ENCODE measurements around the gene ZNF646. TPM values are rescaled to one million over a fixed set of nuclear protein-coding genes. Genes with fewer than 3 reads are reported as not detected.
A peak's percentile ranks its signal among the peaks of the same experiment; 100 is the strongest.

ZNF646 gene
- total RNA-seq, 1 donor from 2014 or later = 17.2 TPM

DNA sequence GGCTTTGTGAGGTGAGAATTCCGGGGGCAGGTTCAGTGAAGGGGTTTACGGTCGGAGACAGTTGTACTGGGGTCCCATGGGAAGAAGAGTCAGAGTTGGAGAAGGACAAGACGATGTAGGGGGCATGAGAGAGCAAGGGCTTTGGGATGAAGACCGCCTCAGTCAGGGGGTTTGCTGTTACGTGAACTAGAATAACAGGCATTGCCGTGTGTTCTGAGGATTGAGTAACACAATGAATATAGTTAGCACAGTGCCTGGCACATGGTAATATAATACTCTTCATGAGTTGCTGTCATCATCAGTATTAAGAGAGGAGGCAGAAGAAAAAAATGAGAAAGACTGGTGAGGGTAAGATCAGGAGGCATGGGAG lies 577 bp downstream of the ZNF646 start:
- Mint-ChIP-seq H3K9me3 (ENCODE audit: unreplicated experiment) (no peaks in the 10 kb centered on the region), H3K27me3 (ENCODE audit: low read depth, unreplicated experiment) (no peaks in the 10 kb centered on the region), H3K4me3 (ENCODE audit: unreplicated experiment) (peak overlapping the region; percentile 94), H3K36me3 (ENCODE audit: low read depth, unreplicated experiment) (peaks cover 12% of the 10 kb centered on the region), H3K4me1 (ENCODE audit: low read depth, unreplicated experiment) (peaks cover 8% of the 10 kb centered on the region), H3K27ac (ENCODE audit: unreplicated experiment) (peak overlapping the region; percentile 60)
- peaks cover 92% of the 10 kb centered on the region for H3K79me2 ChIP-seq (ENCODE audit: insufficient read depth, low read length)
- no peaks in the 10 kb centered on the region for H3K27me3 ChIP-seq (ENCODE audit: insufficient read depth, low read length)
- FAIRE-seq (no peak), DNase-seq (ENCODE audit: low read depth) (no peak)
- H3K4me2 ChIP-seq (ENCODE audit: low read length) = peak overlapping the region; percentile 99
- TF ChIP-seq, protein P1, sequence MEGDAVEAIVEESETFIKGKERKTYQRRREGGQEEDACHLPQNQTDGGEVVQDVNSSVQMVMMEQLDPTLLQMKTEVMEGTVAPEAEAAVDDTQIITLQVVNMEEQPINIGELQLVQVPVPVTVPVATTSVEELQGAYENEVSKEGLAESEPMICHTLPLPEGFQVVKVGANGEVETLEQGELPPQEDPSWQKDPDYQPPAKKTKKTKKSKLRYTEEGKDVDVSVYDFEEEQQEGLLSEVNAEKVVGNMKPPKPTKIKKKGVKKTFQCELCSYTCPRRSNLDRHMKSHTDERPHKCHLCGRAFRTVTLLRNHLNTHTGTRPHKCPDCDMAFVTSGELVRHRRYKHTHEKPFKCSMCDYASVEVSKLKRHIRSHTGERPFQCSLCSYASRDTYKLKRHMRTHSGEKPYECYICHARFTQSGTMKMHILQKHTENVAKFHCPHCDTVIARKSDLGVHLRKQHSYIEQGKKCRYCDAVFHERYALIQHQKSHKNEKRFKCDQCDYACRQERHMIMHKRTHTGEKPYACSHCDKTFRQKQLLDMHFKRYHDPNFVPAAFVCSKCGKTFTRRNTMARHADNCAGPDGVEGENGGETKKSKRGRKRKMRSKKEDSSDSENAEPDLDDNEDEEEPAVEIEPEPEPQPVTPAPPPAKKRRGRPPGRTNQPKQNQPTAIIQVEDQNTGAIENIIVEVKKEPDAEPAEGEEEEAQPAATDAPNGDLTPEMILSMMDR (IDR thresholded peaks at IDR 0.05; ENCODE audit: insufficient read depth, low read depth, low read length) = no peak
- TF ChIP-seq EZH2 (IDR thresholded peaks at IDR 0.05; ENCODE audit: insufficient read depth, low read length) = no peak
- H3K9me3 ChIP-seq (ENCODE audit: insufficient read depth, low read depth, low read length) = no peaks in the 10 kb centered on the region
- peak overlapping the region; percentile 74 for H2AFZ ChIP-seq (ENCODE audit: low read depth, low read length)
- H3K27ac ChIP-seq (ENCODE audit: low read depth, low read length) = peak overlapping the region; percentile 92
- peaks cover 15% of the 10 kb centered on the region for H3K4me1 ChIP-seq (ENCODE audit: insufficient read depth, low read length)
- H4K20me1 ChIP-seq (ENCODE audit: insufficient read depth, low read length) = peaks cover 40% of the 10 kb centered on the region
- H3K4me3 ChIP-seq (ENCODE audit: insufficient read depth, low read depth, low read length) = peak overlapping the region; percentile 99
- H3K36me3 ChIP-seq (ENCODE audit: insufficient read depth, low read length) = no peaks in the 10 kb centered on the region
- peak overlapping the region; percentile 95 for H3K9ac ChIP-seq (ENCODE audit: low read length)

DNA sequence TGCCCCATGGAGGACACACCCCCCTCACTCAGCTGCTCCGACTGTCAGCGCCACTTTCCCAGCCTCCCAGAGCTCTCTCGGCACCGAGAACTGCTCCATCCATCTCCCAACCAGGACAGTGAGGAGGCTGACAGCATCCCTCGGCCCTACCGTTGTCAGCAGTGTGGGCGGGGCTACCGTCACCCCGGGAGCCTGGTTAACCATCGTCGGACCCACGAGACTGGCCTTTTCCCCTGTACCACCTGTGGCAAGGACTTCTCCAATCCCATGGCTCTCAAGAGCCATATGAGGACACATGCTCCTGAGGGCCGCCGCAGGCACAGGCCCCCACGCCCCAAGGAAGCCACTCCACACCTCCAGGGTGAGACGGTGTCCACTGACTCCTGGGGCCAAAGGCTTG lies 2.1 kb downstream of the ZNF646 start:
- H3K9me3 Mint-ChIP-seq (ENCODE audit: unreplicated experiment) = no peaks in the 10 kb centered on the region
- no peak overlapping the region for H3K27ac Mint-ChIP-seq (ENCODE audit: unreplicated experiment)
- H3K36me3 ChIP-seq (ENCODE audit: insufficient read depth, low read length) = no peaks in the 10 kb centered on the region
- no peaks in the 10 kb centered on the region for H3K9me3 ChIP-seq (ENCODE audit: insufficient read depth, low read depth, low read length)
- no peaks in the 10 kb centered on the region for H3K27me3 Mint-ChIP-seq (ENCODE audit: low read depth, unreplicated experiment)
- peaks cover 15% of the 10 kb centered on the region for H3K4me1 ChIP-seq (ENCODE audit: insufficient read depth, low read length)
- peaks cover 15% of the 10 kb centered on the region for H3K36me3 Mint-ChIP-seq (ENCODE audit: low read depth, unreplicated experiment)
- no peak for DNase-seq (ENCODE audit: low read depth)
- H3K4me3 Mint-ChIP-seq (ENCODE audit: unreplicated experiment) = peak overlapping the region; percentile 94
- TF ChIP-seq, protein P1 (IDR thresholded peaks at IDR 0.05; ENCODE audit: insufficient read depth, low read depth, low read length) = no peak
- TF ChIP-seq EZH2 (IDR thresholded peaks at IDR 0.05; ENCODE audit: insufficient read depth, low read length) = no peak
- no peaks in the 10 kb centered on the region for H3K27me3 ChIP-seq (ENCODE audit: insufficient read depth, low read length)
- H3K9ac ChIP-seq (ENCODE audit: low read length) = no peak overlapping the region
- no peak overlapping the region for H3K27ac ChIP-seq (ENCODE audit: low read depth, low read length)
- H3K79me2 ChIP-seq (ENCODE audit: insufficient read depth, low read length) = peaks cover 95% of the 10 kb centered on the region
- no peak for FAIRE-seq
- H4K20me1 ChIP-seq (ENCODE audit: insufficient read depth, low read length) = peaks cover 50% of the 10 kb centered on the region
- no peak overlapping the region for H3K4me3 ChIP-seq (ENCODE audit: insufficient read depth, low read depth, low read length)
- H3K4me1 Mint-ChIP-seq (ENCODE audit: low read depth, unreplicated experiment) = peaks cover 8% of the 10 kb centered on the region
- no peak overlapping the region for H3K4me2 ChIP-seq (ENCODE audit: low read length)
- H2AFZ ChIP-seq (ENCODE audit: low read depth, low read length) = no peak overlapping the region

DNA sequence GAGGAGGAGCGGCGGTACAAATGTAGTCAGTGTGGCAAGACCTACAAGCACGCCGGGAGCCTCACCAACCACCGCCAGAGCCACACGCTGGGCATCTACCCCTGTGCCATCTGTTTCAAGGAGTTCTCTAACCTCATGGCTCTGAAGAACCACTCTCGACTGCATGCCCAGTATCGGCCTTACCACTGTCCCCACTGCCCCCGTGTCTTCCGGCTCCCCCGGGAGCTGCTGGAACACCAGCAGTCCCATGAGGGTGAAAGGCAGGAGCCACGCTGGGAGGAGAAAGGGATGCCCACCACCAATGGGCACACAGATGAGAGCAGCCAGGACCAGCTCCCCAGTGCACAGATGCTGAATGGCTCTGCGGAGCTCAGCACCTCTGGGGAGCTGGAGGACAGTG lies 2.8 kb downstream of the ZNF646 start:
- Mint-ChIP-seq H3K27me3 (ENCODE audit: low read depth, unreplicated experiment) (no peaks in the 10 kb centered on the region), H3K36me3 (ENCODE audit: low read depth, unreplicated experiment) (peaks cover 15% of the 10 kb centered on the region), H3K4me3 (ENCODE audit: unreplicated experiment) (no peak overlapping the region), H3K27ac (ENCODE audit: unreplicated experiment) (no peak overlapping the region), H3K4me1 (ENCODE audit: low read depth, unreplicated experiment) (peaks cover 8% of the 10 kb centered on the region), H3K9me3 (ENCODE audit: unreplicated experiment) (no peaks in the 10 kb centered on the region)
- no peak overlapping the region for H3K4me3 ChIP-seq (ENCODE audit: insufficient read depth, low read depth, low read length)
- H3K4me1 ChIP-seq (ENCODE audit: insufficient read depth, low read length) = peaks cover 9% of the 10 kb centered on the region
- DNase-seq (ENCODE audit: low read depth) (no peak), FAIRE-seq (no peak)
- peaks cover 49% of the 10 kb centered on the region for H4K20me1 ChIP-seq (ENCODE audit: insufficient read depth, low read length)
- H3K4me2 ChIP-seq (ENCODE audit: low read length) = no peak overlapping the region
- no peaks in the 10 kb centered on the region for H3K27me3 ChIP-seq (ENCODE audit: insufficient read depth, low read length)
- H3K27ac ChIP-seq (ENCODE audit: low read depth, low read length) = no peak overlapping the region
- TF ChIP-seq EZH2 (IDR thresholded peaks at IDR 0.05; ENCODE audit: insufficient read depth, low read length) = no peak
- TF ChIP-seq, protein P1 (IDR thresholded peaks at IDR 0.05; ENCODE audit: insufficient read depth, low read depth, low read length) = no peak
- H3K9me3 ChIP-seq (ENCODE audit: insufficient read depth, low read depth, low read length) = no peaks in the 10 kb centered on the region
- no peak overlapping the region for H3K9ac ChIP-seq (ENCODE audit: low read length)
- H2AFZ ChIP-seq (ENCODE audit: low read depth, low read length) = no peak overlapping the region
- no peaks in the 10 kb centered on the region for H3K36me3 ChIP-seq (ENCODE audit: insufficient read depth, low read length)
- peaks cover 91% of the 10 kb centered on the region for H3K79me2 ChIP-seq (ENCODE audit: insufficient read depth, low read length)
